Measurements from ENCODE around the gene PARD6A. TPM values are rescaled to one million over a fixed set of nuclear protein-coding genes. Genes with fewer than 3 reads are reported as not detected.
A peak's percentile ranks its signal among the peaks of the same experiment; 100 is the strongest.

PARD6A gene
- total and polyA plus RNA-seq, 2 experiments from 2014 or later, result 0.71 to 1.1 TPM

GRCh38 chr16:67662653-67663010 is 1.9 kb downstream of the PARD6A start:
- Histone ChIP-seq H3K4me1 (ENCODE audit: low read depth) (peaks cover 3% of the 10 kb centered on the region), H3K9me3 (ENCODE audit: low read depth) (no peaks in the 10 kb centered on the region), H3K36me3 (no peaks in the 10 kb centered on the region), H3K27ac (no peak overlapping the region), H3K4me3 (no peak overlapping the region), H3K27me3 (peaks cover 14% of the 10 kb centered on the region)
- no peak for DNase-seq (ENCODE audit: low read depth in 1 of 2, low spot score in 1 of 2)
- no peak for TF ChIP-seq CTCF (IDR thresholded peaks at IDR 0.05; ENCODE audit: low read depth, low read length)

GRCh38 chr16:67663151-67663876 is 2.6 kb downstream of the PARD6A start:
- TF ChIP-seq CTCF (IDR thresholded peaks at IDR 0.05; ENCODE audit: low read depth, low read length), result peak; percentile 39
- H3K27ac ChIP-seq, result no peak overlapping the region
- H3K4me3 ChIP-seq, result no peak overlapping the region
- H3K4me1 ChIP-seq (ENCODE audit: low read depth), result peaks cover 3% of the 10 kb centered on the region
- H3K27me3 ChIP-seq, result peaks cover 14% of the 10 kb centered on the region
- H3K36me3 ChIP-seq, result no peaks in the 10 kb centered on the region
- H3K9me3 ChIP-seq (ENCODE audit: low read depth), result no peaks in the 10 kb centered on the region
- peak in 1 of 2 donors; percentile 25 for DNase-seq (ENCODE audit: low read depth in 1 of 2, low spot score in 1 of 2)

- H3K27me3 ChIP-seq, result peaks cover 17% of the 10 kb centered on the region
- DNase-seq (ENCODE audit: low read depth in 1 of 2, low spot score in 1 of 2), result no peak
- TF ChIP-seq CTCF (IDR thresholded peaks at IDR 0.05; ENCODE audit: low read depth, low read length), result no peak
- H3K4me1 ChIP-seq (ENCODE audit: low read depth), result peaks cover 3% of the 10 kb centered on the region
- H3K4me3 ChIP-seq, result no peak overlapping the region
- H3K36me3 ChIP-seq, result no peaks in the 10 kb centered on the region
- H3K9me3 ChIP-seq (ENCODE audit: low read depth), result no peaks in the 10 kb centered on the region
- no peak overlapping the region for H3K27ac ChIP-seq
Measured at GRCh38 chr16:67663877-67664222, 3.1 kb downstream of the PARD6A start.

GRCh38 chr16:67664258-67664657 is 3.5 kb downstream of the PARD6A start:
- no peak overlapping the region for H3K27ac ChIP-seq
- TF ChIP-seq CTCF (IDR thresholded peaks at IDR 0.05; ENCODE audit: low read depth, low read length), result no peak
- H3K9me3 ChIP-seq (ENCODE audit: low read depth), result no peaks in the 10 kb centered on the region
- peaks cover 20% of the 10 kb centered on the region for H3K27me3 ChIP-seq
- H3K36me3 ChIP-seq, result no peaks in the 10 kb centered on the region
- H3K4me1 ChIP-seq (ENCODE audit: low read depth), result peaks cover 2% of the 10 kb centered on the region
- no peak for DNase-seq (ENCODE audit: low read depth in 1 of 2, low spot score in 1 of 2)
- no peak overlapping the region for H3K4me3 ChIP-seq

- no peak for DNase-seq (ENCODE audit: low read depth in 1 of 2, low spot score in 1 of 2)
- no peaks in the 10 kb centered on the region for H3K9me3 ChIP-seq (ENCODE audit: low read depth)
- no peak for TF ChIP-seq CTCF (IDR thresholded peaks at IDR 0.05; ENCODE audit: low read depth, low read length)
Measured at GRCh38 chr16:67664871-67665270, 4.1 kb downstream of the PARD6A start.

More at GRCh38 chr16:67664871-67665270, 4.1 kb downstream of the PARD6A start:
- Histone ChIP-seq H3K36me3 (no peaks in the 10 kb centered on the region), H3K4me1 (ENCODE audit: low read depth) (no peaks in the 10 kb centered on the region), H3K27me3 (peaks cover 24% of the 10 kb centered on the region), H3K4me3 (no peak overlapping the region), H3K27ac (no peak overlapping the region)

Measured in cardiac muscle cell (in vitro differentiated cells and primary cell).